ENCODE data around the gene CTH.
"Not testable (repeated sequence)": the region's sequence is repeated elsewhere in the genome, so short reads cannot be mapped to it uniquely, and the experiment has no call there.

Gene CTH

DNA sequence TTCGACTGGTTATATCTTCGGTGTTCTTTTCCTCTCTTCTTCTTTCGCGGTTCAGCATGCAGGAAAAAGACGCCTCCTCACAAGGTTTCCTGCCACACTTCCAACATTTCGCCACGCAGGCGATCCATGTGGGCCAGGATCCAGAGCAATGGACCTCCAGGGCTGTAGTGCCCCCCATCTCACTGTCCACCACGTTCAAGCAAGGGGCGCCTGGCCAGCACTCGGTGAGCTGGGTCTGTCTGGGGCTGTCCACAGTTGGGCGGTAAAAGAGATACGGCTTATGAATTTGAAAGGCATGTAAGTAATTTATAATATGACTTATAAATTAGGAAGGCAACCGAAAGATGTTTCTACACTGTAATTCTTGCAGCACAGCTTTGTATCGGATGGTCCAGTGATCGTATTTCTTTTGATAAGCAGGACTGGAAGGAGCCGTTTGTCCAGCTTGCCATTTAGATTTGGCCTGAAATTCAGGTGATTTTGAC lies 334 bp downstream of the CTH start:
- no peak for DNase-seq

- no peak for DNase-seq
Observed at GRCh38 chr1:70415882-70416281, 4.8 kb downstream of the CTH start.

DNA sequence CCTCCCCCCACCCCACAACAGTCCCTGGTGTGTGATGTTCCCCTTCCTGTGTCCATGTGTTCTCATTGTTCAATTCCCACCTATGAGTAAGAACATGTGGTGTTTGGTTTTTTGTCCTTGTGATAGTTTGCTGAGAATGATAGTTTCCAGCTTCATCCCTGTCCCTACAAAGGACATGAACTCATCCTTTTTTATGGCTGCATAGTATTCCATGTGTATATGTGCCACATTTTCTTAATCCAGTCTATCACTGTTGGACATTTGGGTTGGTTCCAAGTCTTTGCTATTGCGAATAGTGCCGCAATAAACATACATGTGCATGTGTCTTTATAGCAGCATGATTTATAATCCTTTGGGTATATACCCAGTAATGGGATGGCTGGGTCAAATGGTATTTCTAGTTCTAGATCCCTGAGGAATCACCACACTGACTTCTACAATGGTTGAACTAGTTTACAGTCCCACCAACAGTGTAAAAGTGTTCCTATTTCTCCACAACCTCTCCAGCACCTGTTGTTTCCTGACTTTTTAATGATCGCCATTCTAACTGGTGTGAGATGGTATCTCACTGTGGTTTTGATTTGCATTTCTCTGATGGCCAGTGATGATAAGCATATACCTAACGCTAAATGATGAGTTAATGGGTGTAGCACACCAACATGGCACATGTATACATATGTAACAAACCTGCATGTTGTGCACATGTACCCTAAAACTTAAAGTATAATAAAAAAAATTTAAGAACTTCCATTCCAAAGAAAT lies 8.1 kb downstream of the CTH start:
- not testable (repeated sequence) for DNase-seq

DNA sequence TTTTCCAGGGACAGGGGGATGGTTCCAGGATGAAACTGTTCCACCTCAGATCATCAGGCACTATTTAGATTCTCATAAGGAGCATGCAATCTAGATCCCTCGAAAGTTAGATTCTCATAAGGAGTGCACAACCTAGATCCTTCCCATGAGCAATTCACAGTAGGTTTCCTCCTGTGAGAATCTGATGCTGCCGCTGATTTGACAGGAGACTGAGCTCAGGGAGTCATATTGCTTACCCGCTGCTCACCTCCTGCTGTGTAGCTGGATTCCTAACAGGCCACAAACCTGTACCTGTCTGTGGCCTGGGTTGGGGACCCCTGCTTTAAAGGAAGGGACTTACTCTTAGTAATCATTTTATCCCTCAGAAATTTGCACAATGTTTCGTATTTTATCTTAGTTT lies 9.3 kb downstream of the CTH start:
- DNase-seq, result no peak

DNA sequence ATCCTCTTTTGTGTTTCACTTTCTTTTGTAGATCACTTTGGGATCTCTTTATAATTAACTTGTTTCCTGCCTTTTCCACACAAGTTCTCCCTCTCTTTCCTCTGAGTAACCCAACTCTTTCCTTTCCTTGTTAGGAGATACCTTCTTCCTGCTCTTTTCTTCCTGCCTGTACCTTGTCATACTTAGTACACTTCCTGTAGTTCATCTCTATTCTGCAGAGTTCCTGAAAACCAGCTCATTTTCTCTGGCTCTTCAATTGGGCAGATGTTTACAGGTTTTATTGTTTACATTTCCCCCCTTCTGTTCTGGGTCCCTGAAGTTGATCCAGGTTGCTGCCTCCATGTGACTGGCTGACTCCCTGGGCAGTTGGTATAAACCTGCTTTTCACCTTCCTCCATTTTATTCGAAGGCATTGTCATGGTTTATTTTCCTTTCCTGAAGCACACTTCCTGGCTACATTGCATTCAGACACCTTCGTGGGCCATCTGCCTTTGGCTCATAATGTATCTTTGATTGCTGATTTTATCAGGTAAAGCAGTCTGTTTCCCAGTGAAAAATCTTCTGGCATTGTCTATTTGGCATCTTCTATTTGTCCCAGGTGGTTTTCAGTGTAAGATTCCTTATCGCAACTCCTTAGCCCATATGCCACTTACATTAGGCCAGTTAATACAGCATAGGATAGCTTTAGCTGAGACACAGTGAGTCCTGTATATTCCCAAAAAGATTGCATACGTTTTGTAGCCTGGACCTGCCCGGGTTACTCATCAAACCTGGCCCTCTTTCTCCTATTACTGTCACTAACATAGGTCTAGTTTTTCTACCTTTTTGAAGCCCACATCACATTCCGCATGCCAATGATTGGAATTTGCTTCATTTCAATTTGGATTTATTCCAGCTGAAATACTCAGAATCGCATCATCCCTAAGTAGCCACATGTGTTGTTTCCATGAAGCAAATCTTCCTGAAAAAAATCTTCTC lies 15.4 kb downstream of the CTH start:
- no peak for DNase-seq

- DNase-seq, result no peak
Observed at GRCh38 chr1:70427976-70428375, 16.9 kb downstream of the CTH start.

DNA sequence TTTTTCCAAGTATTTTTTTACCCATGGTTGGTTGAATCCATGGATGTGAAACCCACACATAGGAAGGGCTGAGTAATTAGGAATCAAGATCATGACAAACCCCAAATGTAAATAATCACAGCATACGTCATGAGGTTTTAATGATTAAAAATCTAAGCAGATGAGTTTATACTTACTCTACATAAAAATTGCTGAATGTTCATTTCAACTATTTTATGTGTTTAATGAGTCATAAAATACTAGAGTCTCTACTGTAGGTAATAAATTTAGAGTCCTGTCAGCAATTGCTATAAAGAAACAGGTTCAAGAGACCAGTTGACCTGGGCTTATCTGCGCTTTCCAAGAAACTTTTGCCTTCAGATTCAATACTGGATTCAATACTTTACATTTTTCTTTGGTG lies 18.2 kb downstream of the CTH start:
- DNase-seq, result no peak

DNA sequence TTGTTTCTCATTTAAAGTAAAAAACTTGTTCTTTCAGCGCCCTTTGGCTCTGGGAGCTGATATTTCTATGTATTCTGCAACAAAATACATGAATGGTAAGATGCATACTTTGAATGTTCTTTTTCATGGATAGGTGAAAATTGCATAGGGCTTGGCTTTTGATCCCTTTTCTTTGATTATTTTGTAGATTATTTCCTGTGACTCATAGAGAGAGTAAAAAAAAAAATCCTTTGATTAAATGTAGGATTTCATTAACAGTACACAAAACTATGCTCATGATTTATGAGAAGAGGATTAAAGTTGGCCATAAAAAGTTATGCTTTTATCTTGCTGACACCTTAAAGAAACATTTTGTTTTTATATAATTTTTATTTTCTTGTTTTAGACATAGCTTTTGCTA lies 18.7 kb downstream of the CTH start:
- DNase-seq, result no peak

DNA sequence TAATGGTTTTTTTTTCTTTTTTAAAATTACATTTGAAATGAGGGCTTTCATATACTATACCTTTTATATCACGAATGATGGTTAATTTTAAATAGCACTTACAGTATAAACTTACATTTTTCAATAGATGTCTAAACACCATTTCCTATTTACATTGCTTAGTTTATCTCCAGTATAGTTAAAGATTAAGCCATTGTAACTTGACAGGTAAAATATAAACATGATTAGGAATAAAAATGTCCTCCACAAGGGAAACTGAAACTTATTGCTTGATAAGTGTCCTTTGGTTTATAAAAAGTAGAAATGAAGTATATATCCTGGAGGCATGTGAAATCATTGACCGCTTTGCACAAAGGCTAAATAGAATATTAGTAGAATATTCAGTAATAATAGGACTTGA lies 20.2 kb downstream of the CTH start:
- DNase-seq, result no peak

GRCh38 chr1:70431874-70432273 lies 20.8 kb downstream of the CTH start:
- no peak for DNase-seq

DNA sequence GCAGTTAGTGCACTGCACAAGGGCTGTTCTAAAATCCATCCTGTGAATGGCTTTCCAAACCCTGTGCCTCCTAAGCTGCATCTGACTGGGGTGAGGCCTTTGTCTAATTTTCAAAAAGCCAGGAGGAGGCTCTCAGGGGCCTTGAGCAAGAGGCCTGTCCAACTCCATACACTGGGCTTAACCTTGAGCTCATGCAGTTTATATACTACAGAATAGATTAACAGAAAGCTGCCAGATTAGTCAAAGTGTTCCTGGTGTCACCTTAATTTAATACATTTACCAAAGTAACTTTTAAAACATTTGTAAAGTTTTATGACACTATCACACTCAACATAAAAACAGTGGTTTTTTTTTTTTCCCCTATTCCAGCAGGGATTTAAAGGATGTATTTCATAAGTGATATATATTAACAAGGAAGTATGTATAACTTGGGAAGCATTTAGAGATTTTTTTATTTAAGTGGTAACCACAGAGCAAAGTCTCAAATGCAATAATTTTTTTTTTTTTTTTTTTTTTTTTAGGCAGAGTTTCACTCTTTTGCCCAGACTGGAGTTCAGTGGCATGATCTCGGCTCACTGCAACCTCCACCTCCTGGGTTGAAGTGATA lies 23.3 kb downstream of the CTH start:
- no peak for DNase-seq

DNA sequence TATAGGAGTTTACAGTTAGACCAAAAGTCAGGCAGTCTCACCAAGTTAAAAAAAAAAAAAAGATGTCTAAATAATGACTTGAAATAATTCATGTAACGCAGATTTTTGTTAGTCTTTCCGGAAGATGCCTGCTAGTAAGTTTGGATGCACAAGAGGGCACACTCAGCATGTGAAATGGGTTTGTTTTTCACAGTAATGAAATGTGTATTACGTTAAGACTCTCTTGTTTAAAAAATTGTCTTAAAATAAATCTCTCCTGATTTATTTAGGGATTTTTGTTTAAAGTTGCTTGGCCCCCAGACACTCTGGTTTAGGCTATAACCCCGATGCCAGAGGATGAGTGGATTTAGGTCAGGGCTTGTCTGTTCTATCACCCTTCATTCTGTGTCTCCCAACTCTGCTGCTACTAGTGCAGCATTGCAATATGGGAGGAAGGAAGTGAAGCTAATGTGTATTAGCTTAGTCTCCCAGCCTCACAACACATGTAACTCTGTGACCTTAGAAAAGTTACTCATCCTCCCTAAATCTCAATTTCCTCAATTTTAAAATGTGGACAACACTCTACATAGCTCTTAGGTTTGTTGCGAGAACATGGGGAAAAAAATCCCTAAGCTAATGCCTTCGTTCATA lies 25.7 kb downstream of the CTH start:
- no peak for DNase-seq

DNA sequence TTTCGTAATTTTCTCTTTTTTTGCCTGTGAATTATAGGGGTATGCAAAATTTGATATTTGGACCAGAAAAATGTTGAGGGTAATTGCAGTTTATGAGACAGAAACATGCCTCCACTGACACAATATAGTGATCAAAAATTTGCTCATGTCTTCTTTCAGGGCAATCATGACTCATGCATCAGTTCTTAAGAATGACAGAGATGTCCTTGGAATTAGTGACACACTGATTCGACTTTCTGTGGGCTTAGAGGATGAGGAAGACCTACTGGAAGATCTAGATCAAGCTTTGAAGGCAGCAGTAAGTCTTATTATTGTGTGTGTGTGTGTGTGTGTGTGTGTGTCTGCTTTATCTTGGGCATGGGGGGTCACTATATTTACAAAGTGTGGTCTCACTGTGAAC lies 27.5 kb downstream of the CTH start:
- DNase-seq, result no peak

DNA sequence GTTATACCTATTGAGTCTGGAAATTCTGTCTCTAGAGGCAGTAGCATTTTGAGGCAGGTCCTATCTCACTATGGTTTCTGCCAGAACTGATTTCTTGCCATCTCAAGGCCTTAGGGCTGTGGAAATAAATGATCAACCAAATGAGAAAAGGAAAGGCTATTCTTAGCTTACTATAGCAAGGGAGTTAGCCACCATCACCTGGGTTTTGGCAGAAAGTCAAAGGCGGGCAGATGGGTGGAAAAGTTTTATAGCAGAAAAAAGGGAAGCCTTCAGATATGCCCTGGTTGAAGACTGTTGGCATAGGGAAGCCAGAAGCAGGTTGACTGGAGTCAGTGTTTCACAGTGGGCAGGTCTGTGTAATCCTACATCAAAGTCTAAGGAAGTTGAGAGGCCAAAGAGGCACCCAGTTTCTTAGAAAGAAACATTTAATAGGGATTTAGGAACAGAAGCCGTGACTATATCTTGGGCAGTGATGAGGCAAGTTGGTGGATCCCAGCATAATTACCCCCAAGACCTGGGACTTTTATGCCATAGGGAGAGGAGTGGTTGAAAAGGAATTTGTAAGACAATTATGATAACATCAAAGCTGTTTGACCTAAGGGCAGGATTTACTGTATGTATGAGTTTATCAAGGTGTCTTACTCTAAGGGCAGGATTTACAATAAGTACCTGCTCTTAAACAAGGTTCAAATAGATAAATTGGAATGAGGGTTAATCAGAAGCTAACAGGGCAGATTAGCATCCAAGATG lies 29.7 kb downstream of the CTH start:
- no peak for DNase-seq

GRCh38 chr1:70441392-70442035 lies 30.4 kb downstream of the CTH start:
- no peak for DNase-seq

DNA sequence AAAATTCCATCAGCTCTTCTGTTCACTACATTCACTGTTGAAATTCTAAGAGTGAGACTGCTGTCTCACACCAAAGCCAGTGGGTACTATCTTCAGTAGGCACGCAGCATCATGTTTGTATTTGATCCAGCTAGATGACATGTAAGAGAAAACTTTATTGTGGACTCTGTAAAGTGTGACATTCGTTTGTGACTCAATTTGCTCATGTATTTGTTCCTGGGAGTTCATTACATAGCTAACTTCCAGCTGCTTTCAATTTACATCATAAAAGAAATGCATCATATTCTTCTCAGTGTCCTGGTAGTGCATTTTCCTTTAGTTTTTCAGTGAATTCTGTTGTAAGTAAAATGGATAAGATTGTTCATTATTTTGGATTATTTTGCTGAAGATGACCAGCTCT lies 31.4 kb downstream of the CTH start:
- no peak for DNase-seq

- DNase-seq, result no peak
Observed at GRCh38 chr1:70443739-70444138, 32.7 kb downstream of the CTH start.

DNA sequence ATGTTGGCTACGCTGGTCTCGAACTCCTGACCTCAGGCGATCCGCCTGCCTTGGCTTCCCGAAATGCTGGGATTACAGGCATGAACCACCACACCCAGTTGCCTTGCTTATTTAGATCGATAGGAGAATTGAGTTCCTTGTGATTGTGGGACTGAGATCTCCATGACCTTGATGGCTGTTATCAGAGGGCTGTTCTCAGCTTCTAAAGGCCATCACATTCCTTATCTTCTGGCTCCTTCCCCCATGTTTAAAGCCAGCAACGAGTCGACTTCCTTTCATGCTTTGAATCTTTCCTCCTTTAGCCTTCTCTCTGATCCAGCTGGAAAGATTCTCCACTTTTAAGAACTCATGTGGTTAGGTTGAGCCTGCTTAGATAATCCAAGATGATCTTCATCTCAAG lies 38.0 kb downstream of the CTH start:
- DNase-seq, result no peak

DNA sequence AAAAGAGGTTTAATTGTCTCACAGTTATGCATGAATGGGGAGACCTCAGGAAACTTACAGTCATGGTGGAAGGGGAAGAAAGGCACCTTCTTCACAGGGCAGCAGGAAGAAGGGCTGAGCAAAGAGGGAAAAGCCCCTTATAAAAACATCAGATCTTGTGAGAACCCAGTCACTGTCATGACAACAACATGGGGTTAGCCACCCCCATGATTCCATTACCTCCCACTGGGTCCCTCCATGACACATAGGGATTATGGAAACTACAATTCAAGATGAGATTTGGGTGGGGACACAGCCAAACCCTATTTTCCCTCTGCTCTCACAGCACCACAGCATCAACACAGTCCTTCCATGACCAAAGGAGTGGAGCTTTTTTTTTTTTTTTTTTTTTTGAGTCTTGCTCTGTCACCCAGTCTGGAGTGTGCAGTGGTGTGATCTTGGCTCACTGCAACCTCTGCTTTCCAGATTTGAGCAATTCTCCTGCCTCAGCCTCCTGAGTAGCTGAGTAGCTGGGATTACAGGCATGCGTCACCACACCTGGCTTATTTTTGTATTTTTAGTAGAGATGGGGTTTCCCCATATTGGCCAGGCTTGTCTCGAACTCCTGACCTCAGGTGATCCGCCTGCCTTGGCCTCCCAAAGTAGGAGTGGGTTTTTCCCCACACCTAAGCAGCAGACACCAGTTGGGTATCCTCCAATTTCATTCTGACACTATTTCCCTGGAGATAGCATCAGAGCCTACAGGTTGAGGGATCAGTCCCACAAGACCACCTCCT lies 41.3 kb downstream of the CTH start:
- DNase-seq, result not testable (repeated sequence)

DNA sequence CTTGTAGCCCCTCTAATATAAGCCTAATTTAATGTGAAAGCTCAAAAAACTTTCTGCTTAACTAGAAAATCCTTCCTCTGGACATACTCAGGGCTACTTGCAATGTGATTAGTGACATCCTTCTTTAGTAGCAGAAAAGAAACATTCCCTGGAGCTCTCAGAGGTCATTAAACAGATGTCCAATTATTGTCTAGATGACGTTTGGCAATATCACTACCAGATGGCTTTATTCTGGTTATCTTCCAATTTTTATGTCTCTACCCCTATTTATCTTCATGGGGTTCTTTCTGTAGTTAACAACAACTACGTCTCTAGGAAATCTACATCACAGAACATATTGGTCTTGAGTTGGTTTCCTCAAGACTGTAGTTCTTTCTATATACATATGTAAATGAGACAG lies 44.2 kb downstream of the CTH start:
- no peak for DNase-seq

- no peak for DNase-seq
Observed at GRCh38 chr1:70458131-70458530, 47.1 kb downstream of the CTH start.

All from NCI-H1436 (cell line).